Fibroblast of the conjunctiva (primary cell): ENCODE results near the gene ALG14.
"Not testable (repeated sequence)": the region's sequence is repeated elsewhere in the genome, so short reads cannot be mapped to it uniquely, and the experiment has no call there.

ENCODE experiments used
- DNase-seq: peaks from one replicate; pipeline ENCODE4 v3.0.0-alpha.2; 2010; ENCODE audit warnings: low read depth

Gene ALG14

GRCh38 chr1:94953746-94954145 is 119.0 kb downstream of the ALG14 start:
- DNase-seq: no peak

- DNase-seq: no peak
Measured at GRCh38 chr1:94953107-94953506, 119.6 kb downstream of the ALG14 start.

- DNase-seq: no peak
Measured at GRCh38 chr1:94952539-94952938, 120.2 kb downstream of the ALG14 start.

- DNase-seq: no peak
Measured at GRCh38 chr1:94951509-94952208, 121.1 kb downstream of the ALG14 start.

GRCh38 chr1:94951046-94951445 is 121.7 kb downstream of the ALG14 start:
- DNase-seq: no peak

GRCh38 chr1:94949681-94950661 is 122.8 kb downstream of the ALG14 start:
- no peak for DNase-seq

- no peak for DNase-seq
Measured at GRCh38 chr1:94947437-94947836, 125.3 kb downstream of the ALG14 start.

- DNase-seq: no peak
Measured at GRCh38 chr1:94946886-94947285, 125.9 kb downstream of the ALG14 start.

GRCh38 chr1:94942171-94943128 is 130.3 kb downstream of the ALG14 start:
- no peak for DNase-seq

GRCh38 chr1:94941480-94941879 is 131.3 kb downstream of the ALG14 start:
- not testable (repeated sequence) for DNase-seq

GRCh38 chr1:94940738-94941137 is 132.0 kb downstream of the ALG14 start:
- DNase-seq: no peak

- DNase-seq: no peak
Measured at GRCh38 chr1:94937820-94938219, 134.9 kb downstream of the ALG14 start.

GRCh38 chr1:94936861-94937620 is 135.7 kb downstream of the ALG14 start:
- no peak for DNase-seq

- DNase-seq: no peak
Measured at GRCh38 chr1:94935476-94935875, 137.3 kb downstream of the ALG14 start.

GRCh38 chr1:94935034-94935433 is 137.7 kb downstream of the ALG14 start:
- no peak for DNase-seq

- no peak for DNase-seq
Measured at GRCh38 chr1:94934551-94934950, 138.2 kb downstream of the ALG14 start.

GRCh38 chr1:94931254-94931841 is 141.4 kb downstream of the ALG14 start:
- no peak for DNase-seq

- DNase-seq: no peak
Measured at GRCh38 chr1:94929351-94930217, 143.2 kb downstream of the ALG14 start.

GRCh38 chr1:94928293-94928939 is 144.3 kb downstream of the ALG14 start:
- DNase-seq: no peak
